AG04450 (cell line): Measurements from ENCODE around the gene CDKN1C. TPM values are rescaled to one million over a fixed set of nuclear protein-coding genes. Genes with fewer than 3 reads are reported as not detected.

Experiments
- CTCF ChIA-PET: fragments of 300-600, 350-600 bp; formaldehyde crosslinking; extraction: SDS; loops from one replicate; lab custom pipeline; 2022; ENCODE audit warnings: antibody characterized with exemption, inconsistent platforms; lab: Charles Lee
- POLR2A ChIA-PET: fragments of 350-600 bp; formaldehyde crosslinking; extraction: SDS; loops from one replicate; lab custom pipeline; 2021; ENCODE audit warnings: antibody characterized with exemption, inconsistent platforms; lab: Yijun Ruan, JAX
- DNase-seq: peaks from one replicate; pipeline ENCODE4 v3.0.0-alpha.2; 2011; ENCODE audit warnings: low read depth, low spot score
- H3K27ac ChIP-seq: one replicate; pipeline ENCODE4 v1.5.1; 2012; ENCODE audit warnings: low read depth, low read length, control low read depth
- H3K27me3 ChIP-seq: one replicate; pipeline ENCODE4 v1.6.0; 2012; ENCODE audit warnings: low read length; ENCODE audit not compliant: control insufficient read depth, insufficient read depth
- H3K4me3 ChIP-seq: 2 replicates; pipeline ENCODE4 v1.5.1; 2011; ENCODE audit warnings: mild to moderate bottlenecking, low read depth, low read length, control low read depth
- H3K9me3 ChIP-seq: 2 replicates; pipeline ENCODE4 v1.5.1; 2012; ENCODE audit warnings: low read length; ENCODE audit not compliant: control insufficient read depth, insufficient read depth
- CTCF ChIP-seq: IDR thresholded peaks from 2 replicates; pipeline ENCODE4 v1.5.1; 2011; ENCODE audit warnings: low read depth, low read length, control low read depth, inconsistent platforms
- polyA plus RNA-seq: library from polyadenylated mRNA; depleted of rRNA; stranded (reverse); fragments of >200 nt; gene quantifications from 2 replicates; pipeline ENCODE4 v1.2.3, GENCODE V29; 2011

The CDKN1C gene
- polyA plus RNA-seq, 1 experiment = 8.1 TPM

GRCh38 chr11:2932850-2933251, 47.3 kb upstream of the CDKN1C start:
- Histone ChIP-seq H3K9me3 (peaks cover 7% of the 10 kb centered on the region), H3K27ac (peak overlapping the region; percentile 39), H3K4me3 (no peak overlapping the region), H3K27me3 (no peaks in the 10 kb centered on the region)
- no peak for DNase-seq
- no peak for TF ChIP-seq CTCF
- POLR2A ChIA-PET = interaction anchor here (1.0 kb wide), 1 partner anchor 13 kb away, joined by 3 read pairs; no protein-coding TSS in a partner anchor
- CTCF ChIA-PET = no interaction called here

GRCh38 chr11:2931771-2932738, 46.5 kb upstream of the CDKN1C start:
- Histone ChIP-seq H3K27me3 (no peaks in the 10 kb centered on the region), H3K9me3 (peaks cover under 1% of the 10 kb centered on the region; the same call in 1 of the 2 replicates), H3K4me3 (no peak overlapping the region), H3K27ac (no peak overlapping the region)
- DNase-seq = no peak
- no peak for TF ChIP-seq CTCF
- CTCF ChIA-PET = no interaction called here
- POLR2A ChIA-PET = interaction anchor here (0.6 to 1.0 kb wide), 2 partner anchors 13 to 34 kb away, joined by 3 read pairs; no protein-coding TSS in a partner anchor

- CTCF ChIA-PET = no interaction called here
- TF ChIP-seq CTCF = no peak
- H3K27me3 ChIP-seq = no peaks in the 10 kb centered on the region
- no peak overlapping the region for H3K4me3 ChIP-seq
- no peaks in the 10 kb centered on the region; the same call in 1 of the 2 replicates for H3K9me3 ChIP-seq
- DNase-seq = no peak
- H3K27ac ChIP-seq = no peak overlapping the region
- POLR2A ChIA-PET = no interaction called here
Measured at GRCh38 chr11:2931420-2931746, 45.8 kb upstream of the CDKN1C start.

- ChIA-PET POLR2A (interaction anchor here (0.6 to 2.5 kb wide), 6 partner anchors 15 to 989 kb away, joined by 3 to 32 read pairs (median 4); a partner anchor contains a TSS), CTCF (interaction anchor here (1.1 to 2.3 kb wide), 6 partner anchors 15 to 398 kb away, joined by 3 to 15 read pairs (median 4); no protein-coding TSS in a partner anchor)
- peak overlapping the region; percentile 77 for H3K4me3 ChIP-seq
- H3K27me3 ChIP-seq = no peaks in the 10 kb centered on the region
- TF ChIP-seq CTCF = no peak; the same call in none of the 2 replicates
- DNase-seq = no peak
- peak overlapping the region; percentile 92 for H3K27ac ChIP-seq
- H3K9me3 ChIP-seq = no peaks in the 10 kb centered on the region; the same call in 1 of the 2 replicates
Measured at GRCh38 chr11:2930704-2931419, 45.3 kb upstream of the CDKN1C start.
